Measurements from ENCODE around the gene PTPRN2.
"Not testable (repeated sequence)": the region's sequence is repeated elsewhere in the genome, so short reads cannot be mapped to it uniquely, and the experiment has no call there.

The PTPRN2 gene

DNA sequence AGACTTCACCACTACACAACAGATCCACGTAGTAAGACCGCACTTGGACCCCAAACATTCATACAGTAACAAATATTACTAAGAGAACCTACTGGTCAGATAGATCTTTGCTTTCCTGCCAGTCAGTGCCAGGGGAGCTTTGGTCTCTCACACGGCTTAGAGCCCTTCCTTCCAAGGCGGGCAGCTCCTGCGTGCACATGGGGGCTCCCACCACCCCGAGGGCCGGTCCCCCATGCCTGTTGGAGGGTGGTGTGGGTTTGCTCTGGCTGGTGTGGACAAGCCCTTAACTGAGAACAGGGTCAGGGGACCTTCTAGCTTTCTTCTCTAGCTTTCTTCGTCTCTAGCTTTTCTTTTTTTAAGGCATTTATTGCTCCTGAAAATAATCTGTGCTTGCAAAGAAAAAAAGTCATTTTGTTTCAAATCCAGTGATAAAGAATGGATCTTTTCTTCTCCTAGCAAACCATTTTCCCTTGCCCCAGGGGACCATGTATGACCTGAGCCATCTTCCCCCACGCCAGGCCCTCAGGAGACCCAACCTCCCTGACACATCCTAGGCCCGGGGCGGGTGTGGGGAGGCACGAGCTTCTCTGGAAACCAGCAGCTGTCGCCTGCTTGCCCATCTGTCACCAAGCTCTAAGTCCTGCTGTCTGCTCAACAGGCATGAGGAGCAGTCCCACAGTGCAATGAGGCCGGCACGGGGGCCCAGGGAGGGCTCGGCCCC, 591.1 kb downstream of the PTPRN2 start:
- no peak for DNase-seq

DNA sequence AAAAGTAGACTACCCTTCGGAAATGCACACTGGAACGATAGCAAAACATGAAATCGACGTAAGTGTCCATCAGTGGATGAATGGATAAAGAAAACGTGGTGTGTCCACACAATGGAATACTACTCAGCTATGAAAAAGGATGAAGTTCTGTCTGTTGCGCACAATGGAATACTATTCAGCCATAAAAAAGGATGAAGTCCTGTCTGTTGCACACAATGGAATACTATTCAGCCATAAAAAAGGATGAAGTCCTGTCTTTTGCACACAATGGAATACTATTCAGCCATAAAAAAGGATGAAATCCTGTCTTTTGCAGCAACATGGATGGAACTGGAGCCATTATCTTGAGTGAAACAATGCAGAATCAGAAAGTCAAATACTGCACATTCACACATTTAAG, 591.8 kb downstream of the PTPRN2 start:
- DNase-seq = no peak

DNA sequence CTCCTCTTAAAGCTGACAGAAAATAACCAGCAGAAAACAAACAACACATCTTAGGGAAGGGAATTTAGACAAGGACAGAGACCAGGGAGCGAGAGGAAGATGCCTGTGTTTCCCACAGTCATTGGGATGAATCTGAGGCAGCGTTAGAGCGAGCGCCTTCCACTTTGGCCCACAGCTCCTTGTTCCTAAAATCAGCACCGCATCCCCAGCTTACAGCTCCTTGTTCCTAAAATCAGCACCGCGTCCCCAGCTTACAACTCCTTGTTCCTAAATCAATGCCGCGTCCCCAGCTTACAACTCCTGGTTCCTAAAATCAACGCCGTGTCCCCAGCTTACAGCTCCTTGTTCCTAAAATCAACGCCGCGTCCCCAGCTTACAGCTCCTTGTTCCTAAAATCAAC, 593.3 kb downstream of the PTPRN2 start:
- DNase-seq = no peak

DNA sequence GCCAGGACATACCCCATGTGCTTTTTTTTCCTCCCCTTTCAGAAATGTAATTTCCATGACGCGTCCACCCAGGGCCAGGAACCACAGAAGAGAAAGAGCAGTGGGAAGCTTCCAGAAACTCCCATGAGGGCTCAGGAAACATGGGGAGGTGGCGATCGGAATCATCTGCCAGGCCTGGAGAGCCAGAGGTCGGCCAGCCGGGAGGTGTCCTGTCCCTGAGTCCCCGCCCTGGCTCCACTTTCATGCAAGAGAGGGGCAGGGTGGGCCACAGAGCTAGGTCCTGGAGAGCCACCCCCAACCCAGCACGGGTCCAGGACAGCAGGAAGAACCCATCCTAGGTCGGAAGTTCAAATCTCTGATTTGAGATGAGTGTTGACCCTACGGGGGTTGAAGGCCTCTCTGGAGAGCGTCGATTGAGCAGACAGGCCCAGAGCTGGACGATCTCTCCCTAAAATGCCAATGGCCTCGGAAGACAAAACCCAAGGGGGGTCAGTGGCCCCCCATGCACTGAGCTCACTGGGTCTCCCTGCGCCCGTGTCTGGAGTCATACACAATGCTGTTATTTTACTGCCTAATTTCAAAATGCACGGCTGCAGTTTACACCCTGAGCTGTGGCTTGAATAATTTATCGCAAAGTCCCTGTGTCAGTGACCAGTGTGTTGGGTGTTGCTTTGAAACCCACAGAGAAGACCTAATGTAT, 594.1 kb downstream of the PTPRN2 start:
- DNase-seq = no peak

DNA sequence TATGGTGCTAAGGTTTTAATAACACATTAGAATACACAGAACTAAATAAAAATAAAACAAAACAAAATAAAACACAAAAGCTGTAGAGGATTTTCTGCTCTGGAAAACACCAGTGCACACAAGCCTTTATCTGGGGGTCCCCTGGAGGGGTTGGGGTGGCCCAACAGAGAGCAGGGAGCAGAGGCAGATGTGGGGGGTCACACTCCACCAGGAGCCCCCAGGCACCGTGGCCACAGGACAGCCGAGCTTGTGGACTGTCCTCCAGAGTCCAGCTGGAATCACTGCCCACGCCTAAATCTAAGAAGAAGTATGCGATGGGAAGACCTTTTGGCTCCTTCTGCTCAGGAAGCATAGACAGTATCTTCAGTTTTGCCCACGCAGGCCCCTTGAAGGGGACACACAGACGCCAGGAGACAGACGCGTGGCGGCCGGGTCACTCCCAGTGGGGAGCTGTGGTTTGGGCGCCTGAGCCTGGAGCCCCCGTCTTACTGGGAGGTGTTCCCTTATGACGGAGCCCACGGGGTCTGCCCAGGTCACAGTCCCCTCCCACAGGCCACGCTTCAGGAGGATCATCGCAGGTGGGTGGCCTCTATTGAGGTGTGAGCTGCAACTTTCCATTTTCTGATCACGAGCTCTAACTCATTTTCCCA, 595.0 kb downstream of the PTPRN2 start:
- DNase-seq = no peak

DNA sequence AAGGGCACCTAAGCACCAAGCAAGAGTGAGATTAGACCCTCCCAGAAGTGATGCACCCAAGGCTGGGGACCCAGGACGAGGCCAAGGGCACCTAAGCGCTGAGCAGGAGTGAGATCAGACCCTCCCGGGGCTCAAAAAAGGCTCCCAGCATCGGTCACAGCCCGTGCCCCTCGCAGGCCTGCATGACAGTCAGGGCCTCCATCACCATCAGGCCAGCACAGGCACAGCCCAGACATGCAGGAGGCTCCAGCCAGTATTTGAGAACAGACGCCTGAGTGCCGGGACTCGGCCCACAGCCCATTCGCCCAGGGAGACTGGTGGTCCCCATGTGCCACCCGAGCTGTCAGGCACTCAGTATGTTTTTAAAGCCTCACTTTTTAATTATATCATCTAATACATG, 595.9 kb downstream of the PTPRN2 start:
- DNase-seq = no peak

DNA sequence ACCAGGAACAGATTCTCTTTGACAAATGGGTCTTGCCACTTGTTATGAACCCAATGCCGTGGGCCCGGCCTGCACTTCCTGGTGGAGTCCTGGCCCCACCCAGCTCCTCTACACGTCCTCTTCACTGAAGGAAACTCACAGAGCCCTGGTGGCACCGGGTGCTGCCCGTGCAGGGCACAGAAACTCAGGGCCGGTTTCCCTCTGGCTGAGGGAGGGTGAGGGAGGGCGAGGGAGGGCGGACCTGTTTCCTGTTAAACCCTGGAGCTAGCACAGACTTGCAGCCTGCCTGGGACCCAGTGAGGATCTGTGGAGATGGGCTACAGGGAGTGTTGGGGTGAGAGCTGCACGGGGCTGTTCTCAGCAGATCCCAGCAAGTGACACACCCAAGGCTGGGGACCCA, 596.3 kb downstream of the PTPRN2 start:
- no peak for DNase-seq

DNA sequence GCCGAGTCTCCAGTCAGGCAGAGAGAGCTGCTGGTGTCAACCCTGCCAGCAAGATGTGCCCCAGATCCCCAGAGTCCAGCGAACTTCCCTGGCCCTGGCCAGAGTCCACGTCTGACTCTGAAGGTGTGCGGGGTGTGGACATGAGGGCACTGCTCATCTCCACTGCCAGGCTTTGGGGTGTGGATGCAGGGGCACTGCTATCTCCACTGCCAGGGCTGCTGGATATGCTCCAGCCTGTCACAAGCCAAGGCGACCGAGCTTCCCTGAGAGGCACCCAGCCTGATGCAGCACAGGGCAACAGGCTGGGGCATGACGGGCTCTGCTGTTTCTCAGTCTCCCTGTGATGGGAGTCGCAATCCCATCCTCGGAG, 596.8 kb downstream of the PTPRN2 start:
- no peak for DNase-seq

DNA sequence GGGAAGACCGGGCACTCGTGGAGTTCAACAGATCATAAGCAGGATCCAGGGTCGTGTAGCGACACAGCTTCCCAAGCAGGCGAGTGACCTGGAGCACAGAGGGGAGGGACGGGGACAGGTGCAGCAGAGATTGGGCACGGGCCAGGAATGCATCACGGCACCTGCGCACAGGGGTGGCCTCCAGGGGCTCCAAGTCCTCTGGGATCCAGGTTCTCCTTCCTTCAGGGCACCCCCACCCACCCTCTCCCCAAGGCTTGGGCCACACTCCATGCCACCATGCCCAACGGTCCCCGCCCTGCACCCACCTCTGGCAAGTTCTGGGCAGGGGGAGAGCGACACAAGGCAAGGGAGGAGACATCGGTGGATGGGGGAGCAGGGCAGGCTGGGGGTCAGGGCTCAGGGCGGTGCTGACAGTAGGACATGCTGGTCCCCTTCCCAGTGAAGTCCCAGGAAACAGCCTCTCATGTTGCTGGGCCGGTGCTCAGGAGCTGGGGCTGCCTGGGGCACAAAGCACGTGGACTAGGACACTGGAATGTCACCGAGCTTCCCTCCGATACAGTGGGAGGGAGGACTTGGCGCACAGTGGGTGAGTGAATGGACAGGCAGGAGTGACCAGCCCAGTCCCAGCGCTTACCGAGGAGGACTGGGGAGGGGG, 597.3 kb downstream of the PTPRN2 start:
- DNase-seq = no peak

DNA sequence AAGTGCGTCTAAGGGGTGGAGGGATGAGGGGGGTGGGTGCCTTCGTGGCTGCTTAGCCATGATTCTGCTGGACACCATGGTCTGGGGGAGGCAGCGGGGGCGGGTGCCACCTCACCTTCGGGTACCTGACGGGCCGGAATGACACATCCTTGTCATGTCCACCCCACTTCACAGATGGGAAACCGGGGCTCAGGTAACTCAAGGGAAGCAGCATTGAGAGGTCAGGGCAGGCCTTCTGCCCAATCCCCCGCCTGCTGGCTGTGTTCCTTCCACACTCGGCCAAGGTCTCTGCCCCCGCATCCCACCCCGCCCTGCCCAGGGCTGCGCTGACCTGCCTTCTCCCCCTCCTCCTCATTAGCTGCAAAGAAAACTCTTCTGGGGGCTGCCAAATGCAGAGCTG, 598.0 kb downstream of the PTPRN2 start:
- no peak for DNase-seq

DNA sequence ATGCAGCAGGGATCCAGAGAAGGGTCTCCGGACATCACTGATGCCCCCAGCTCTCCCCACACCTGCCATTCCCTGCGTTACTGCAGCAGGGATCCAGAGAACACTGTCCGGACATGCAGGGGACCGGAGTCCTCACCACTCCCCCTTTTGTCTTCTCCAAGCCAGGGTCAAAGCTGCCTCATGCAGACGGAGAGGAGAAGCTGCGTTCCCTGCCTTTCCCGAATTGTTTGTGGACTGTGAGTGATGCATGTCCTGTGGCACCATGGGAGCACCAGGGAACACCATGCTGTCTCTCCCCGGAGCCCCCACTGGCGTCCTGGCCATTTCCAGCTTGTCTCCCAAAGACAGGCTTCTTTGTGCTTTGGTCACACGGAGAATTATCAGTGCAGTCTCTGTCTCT, 599.7 kb downstream of the PTPRN2 start:
- DNase-seq = no peak

DNA sequence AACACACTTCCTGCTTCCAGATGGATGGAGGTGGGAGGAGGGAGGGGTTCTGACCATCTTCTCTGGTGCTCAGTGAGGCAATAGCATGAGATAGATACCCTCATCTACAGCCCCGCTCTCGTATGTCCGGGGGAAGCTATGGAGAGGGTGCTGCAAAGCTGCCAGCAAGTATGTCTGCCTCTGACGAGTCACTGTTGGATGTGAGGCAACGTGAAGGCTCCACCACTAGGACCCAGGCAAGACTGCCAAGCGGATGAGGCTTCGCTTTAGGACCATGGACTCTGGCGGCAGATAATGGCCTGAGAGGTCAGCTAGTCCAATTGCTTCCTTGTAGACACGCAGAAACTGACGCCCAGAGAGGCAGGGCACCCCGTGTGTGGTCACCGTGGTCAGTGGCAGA, 601.6 kb downstream of the PTPRN2 start:
- no peak for DNase-seq

DNA sequence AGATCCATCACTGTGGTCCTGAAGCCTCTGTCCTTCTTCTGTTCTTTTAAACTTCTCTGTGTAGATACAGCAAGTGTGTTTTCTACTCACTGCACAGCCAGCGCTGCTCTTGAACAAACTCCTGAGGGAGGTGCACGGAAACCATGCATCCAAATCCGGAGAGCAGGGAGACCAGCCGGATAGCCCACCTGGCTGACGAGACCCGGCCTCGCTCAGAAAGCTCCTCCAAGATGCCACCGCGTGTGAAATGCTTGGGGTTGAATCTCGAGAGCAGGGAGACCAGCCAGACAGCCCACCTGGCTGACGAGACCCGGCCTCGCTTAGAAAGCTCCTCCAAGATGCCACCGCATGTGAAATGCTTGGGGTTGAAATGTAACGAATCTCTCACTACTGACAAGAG, 602.0 kb downstream of the PTPRN2 start:
- no peak for DNase-seq

DNA sequence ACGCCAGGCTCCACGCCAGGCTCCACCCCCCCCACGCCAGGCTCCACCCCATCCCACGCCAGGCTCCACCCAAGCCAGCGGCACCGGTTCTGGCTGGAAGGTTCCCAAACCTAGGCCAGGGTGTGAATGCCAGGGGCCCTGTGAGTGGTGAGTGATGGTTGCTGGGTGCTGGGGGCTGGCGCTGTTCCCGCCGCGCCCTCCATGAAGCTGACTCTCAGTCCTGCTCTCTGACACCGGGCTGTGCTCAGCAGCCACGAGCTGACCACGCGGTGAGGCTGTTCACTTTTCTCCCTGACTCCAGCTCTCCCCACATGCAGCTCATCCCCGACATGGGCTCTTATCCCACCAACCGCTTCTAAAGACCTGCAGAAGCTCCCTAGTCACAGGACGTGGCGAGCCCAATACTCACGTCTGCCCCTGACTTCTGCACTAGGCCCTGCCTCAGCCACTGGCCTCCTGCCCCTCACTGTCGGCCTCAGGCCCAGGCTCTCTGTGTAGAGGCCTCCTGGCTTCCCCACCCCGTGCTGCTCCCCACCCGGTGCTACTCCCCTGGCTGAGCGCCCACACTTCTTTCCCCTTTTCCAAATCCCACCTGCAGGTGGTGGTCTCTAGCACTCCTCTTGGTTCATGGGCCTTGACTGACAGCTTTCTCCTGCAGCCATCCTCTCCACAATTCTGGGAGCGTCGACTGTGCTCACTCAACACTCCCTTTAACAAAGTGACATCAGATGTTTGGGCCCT, 603.0 kb downstream of the PTPRN2 start:
- DNase-seq = no peak

DNA sequence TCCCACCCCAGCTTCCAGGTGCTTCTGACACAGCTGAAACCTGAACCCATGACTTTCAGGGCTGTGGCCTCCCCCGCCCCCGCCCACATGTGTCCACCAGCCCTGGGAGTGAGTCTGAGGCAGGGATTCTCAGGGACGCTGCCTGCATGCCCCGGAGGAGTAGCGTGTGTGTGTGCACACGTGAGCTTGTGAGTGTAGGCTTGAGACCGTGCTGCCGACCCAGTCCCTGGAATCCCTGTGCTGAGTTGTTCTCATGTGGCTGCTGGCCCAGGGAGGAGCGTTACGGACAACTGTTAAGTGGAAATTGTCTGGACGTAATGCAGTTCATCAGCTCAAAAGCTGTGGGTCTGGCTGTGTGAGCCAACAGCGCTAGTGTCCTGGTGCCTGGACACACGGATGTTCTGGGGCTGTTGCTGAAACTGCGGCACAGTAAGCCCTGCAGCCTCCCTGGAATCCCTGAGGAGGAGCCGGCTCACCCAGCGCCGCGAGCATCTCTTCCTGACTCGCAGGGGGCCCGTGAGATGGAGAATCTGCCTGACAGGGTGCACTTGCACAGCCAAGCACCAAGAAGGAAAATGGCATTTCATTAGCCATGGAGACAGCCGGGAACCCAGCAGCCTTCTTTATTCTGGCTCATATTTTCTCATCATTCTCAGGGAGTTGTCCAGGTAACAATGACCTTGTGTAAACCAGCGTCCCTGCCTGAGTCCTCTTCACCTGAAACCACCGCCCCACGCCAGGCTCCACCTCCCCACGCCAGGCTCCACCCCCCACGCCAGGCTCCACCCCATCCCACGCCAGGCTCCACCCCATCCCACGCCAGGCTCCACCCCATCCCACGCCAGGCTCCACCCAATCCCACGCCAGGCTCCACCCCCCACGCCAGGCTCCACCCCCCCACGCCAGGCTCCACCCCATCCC, 603.9 kb downstream of the PTPRN2 start:
- no peak for DNase-seq

DNA sequence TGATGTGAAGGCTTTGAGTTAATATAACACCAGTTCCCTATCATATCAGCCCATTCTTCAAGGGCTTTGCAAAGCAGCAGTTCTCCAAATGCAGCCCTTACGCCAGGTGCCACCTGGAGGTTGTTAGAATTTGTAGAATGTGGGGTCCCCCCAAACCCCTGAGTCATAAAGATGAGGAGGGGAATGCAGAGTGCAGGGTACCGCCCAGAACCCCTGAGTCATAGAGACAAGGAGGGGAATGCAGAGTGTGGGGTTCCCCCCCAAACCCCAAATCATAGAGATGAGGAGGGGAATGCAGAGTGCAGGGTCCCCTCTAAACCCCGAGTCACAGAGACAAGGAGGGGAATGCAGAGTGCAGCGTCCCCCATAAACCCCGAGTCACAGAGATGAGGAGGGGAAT, 605.8 kb downstream of the PTPRN2 start:
- DNase-seq = no peak

DNA sequence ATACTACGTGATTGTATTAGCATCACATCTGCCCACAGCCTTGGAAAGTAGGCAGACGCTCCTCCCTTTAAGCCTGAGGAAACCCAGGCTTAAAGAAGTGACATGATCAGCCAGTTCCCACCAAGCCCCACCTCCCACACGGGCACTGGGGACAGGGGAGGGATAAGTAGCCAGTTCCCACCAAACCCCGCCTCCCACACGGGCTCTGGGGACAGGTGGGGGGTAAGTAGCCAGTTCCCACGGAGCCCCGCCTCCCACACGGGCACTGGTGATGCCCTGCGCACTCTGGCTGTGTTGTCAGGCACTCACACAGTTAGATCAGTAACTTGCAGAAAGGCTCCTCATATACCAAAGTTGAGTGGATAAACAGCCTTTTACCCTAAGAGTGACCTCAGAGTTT, 606.8 kb downstream of the PTPRN2 start:
- DNase-seq = no peak

DNA sequence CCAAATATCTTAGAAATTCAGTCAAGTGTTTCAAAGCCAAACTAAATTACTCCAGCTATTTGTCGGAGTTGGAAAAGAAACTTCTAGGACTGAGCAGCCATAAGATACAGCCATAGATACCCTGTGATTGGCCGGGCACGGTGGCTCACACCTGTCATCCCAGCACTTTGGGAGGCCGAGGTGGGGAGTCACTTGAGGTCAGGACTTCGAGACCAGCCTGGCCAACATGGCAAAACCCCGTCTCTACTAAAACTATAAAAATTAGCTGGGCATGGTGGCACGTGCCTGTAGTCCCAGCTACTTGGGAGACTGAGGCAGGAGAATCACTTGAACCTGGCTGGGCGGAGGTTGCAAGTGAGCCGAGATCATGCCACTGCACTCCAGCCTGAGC, 607.3 kb downstream of the PTPRN2 start:
- not testable (repeated sequence) for DNase-seq

DNA sequence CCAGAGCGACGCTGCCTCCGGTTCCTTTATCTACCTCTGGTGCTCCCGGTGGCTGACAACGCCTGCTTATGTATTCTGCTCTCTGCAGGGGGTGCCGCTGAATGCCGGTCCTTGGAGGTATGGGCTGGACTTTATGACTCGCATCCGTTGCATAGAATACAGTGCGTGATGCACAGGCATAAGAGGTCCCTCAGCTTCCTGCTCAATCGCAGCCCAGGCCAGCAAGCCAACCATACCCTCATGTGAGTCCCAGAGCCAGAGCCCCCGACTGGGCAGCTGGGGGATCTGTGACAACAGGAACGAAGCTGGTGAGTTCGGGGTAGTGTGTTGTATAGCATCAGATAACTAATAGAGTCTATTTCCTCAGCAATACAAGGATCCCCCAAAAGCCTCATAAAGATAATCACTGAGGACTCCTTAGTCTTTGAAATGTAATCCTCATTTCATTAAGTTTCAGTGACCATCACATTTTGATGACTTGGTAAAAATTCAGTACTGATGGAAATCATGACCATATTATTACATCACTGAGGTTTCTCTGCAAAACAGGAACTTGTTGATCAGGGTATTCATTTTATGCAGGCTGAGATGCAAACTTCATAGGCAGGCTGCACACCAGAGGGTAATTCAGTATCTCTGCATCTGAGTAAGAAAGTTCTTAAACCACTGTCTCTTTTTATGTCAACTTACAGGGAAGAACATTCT, 607.8 kb downstream of the PTPRN2 start:
- DNase-seq = no peak

DNA sequence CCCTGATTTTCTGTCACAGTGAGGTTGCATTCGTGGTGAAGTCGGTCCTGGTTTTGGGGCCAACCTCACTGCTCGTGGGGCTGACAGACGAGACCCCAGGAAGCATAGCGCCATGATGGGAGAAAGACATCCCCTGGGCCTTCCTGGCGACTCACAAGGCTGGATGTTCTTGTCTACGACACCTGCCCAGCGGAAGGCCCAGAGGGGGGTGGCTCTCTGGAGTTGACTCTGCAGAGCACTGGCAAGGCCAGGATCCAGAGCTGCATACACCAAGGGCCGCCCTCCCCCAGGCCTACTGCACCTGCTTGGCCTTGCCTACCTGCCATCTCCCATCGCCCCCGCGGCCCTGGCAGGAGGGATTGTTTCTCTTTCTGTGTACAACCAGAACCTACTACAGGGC, 608.9 kb downstream of the PTPRN2 start:
- no peak for DNase-seq

DNA sequence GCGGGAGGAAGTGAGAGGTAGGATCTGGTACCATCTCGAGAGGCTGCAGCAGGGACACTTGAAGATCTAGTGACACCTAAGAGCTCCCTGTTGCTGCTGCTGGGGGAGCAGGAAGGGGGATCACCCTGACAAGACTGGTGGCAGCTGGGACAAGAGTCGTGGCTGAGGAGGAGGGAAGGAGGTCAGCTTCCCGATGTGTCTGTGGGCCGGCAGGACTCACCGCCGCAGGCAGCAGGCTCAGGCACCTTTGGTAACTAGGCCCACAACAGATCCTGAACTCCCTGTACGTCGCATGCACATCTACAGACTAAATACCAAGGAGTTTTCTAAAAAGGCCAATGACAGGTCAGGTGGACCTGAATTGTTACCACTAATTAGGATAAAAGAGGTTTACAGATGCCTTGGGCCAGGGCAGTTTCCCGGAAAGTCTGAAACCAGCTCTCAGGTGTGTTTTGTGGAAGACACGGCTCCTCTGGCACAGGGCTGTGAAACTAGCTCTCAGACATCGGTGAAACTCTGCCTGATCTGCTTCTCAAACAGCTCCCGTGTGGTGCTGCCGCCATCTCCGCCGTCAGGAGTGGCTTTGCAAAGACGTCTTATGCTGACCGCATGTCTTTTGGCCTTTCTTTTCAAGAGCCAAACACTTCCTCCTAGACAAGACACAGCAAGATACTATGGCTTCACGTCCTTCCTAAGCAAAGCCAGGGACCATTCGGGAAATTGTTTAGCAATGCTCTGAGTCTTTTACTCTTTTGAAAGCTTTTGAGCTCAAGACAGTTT, 609.7 kb downstream of the PTPRN2 start:
- DNase-seq = no peak
